ENCODE data around the gene TRIM16.

DNA sequence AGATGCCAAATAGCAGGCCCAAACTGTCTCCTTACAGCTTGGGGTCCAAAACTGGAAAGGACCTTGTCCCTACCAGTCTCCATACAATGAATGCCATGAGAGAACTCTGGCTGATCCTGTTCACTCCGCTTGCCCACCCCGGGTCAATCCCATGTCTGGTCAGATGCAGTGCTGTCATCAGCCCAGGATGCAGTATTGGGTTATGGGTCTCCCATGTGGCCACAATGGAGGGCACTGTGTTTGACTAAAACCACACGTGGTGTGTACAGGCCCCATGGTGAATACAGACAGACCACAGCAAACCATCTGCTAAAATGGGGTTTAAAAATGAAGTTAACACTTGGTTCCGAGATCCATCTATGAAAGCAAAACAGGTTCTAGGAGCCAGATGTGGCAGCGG is 20.4 kb downstream of the TRIM16 start:
- TF ChIP-seq, protein P1, sequence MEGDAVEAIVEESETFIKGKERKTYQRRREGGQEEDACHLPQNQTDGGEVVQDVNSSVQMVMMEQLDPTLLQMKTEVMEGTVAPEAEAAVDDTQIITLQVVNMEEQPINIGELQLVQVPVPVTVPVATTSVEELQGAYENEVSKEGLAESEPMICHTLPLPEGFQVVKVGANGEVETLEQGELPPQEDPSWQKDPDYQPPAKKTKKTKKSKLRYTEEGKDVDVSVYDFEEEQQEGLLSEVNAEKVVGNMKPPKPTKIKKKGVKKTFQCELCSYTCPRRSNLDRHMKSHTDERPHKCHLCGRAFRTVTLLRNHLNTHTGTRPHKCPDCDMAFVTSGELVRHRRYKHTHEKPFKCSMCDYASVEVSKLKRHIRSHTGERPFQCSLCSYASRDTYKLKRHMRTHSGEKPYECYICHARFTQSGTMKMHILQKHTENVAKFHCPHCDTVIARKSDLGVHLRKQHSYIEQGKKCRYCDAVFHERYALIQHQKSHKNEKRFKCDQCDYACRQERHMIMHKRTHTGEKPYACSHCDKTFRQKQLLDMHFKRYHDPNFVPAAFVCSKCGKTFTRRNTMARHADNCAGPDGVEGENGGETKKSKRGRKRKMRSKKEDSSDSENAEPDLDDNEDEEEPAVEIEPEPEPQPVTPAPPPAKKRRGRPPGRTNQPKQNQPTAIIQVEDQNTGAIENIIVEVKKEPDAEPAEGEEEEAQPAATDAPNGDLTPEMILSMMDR (IDR thresholded peaks at IDR 0.05), result no peak
- TF ChIP-seq POLR2A (IDR thresholded peaks at IDR 0.05), result no peak
